HepG2 (cell line): ENCODE measurements around the gene APOA1.

ENCODE experiments used
- CTCF ChIP-seq: sonication (generic); formaldehyde crosslinking; IDR thresholded peaks from 2 replicates; pipeline ENCODE4 v1.5.0; 2020; ENCODE audit warnings: mild to moderate bottlenecking, missing genetic modification reagents, moderate library complexity
- PAX8 ChIP-seq: sonication (generic); formaldehyde crosslinking; IDR thresholded peaks from 2 replicates; pipeline ENCODE4 v1.8.0; 2022; ENCODE audit warnings: mild to moderate bottlenecking, missing genetic modification reagents, borderline replicate concordance
- TRIM24 ChIP-seq: sonication (generic); formaldehyde crosslinking; IDR thresholded peaks from 2 replicates; pipeline ENCODE4 v1.8.0; 2022; ENCODE audit warnings: mild to moderate bottlenecking, missing genetic modification reagents
- ZFP1 ChIP-seq: IDR thresholded peaks from 2 replicates; pipeline ENCODE4 v1.6.1; 2016
- ZNF782 ChIP-seq: sonication (generic); formaldehyde crosslinking; IDR thresholded peaks from 2 replicates; pipeline ENCODE4 v1.4.0; 2020; ENCODE audit warnings: missing genetic modification reagents, mild to moderate bottlenecking, borderline replicate concordance
- ZNF788 ChIP-seq: sonication (generic); formaldehyde crosslinking; IDR thresholded peaks from 2 replicates; pipeline ENCODE4 v1.5.0; 2020; ENCODE audit warnings: mild to moderate bottlenecking, missing genetic modification reagents, borderline replicate concordance

- peak; percentile 81 for TF ChIP-seq CTCF (CRISPR knock-in tag)
- peak; percentile 93; the same call in 1 of the 2 replicates for TF ChIP-seq ZNF788 (CRISPR knock-in tag)
- 0 out of 2 replicates have a peak, but pooled peaks have one; percentile 77 for TF ChIP-seq ZFP1 (CRISPR knock-in tag)
- no peak for TF ChIP-seq ZNF782 (CRISPR knock-in tag)
- TF ChIP-seq TRIM24 (CRISPR knock-in tag), result peak; percentile 95
- TF ChIP-seq PAX8 (CRISPR knock-in tag), result no peak
Measured at GRCh38 chr11:116832350-116833290, 4.8 kb downstream of the APOA1 start.
